Measurements from ENCODE around the gene EIF4G1. TPM values are rescaled to one million over a fixed set of nuclear protein-coding genes. Genes with fewer than 3 reads are reported as not detected.

Gene EIF4G1
- total and polyA plus RNA-seq, 2 experiments from 2014 or later, result 204 to 254 TPM

GRCh38 chr3:184337399-184337714 is 23.0 kb downstream of the EIF4G1 start, which contains the start of gene FAM131A:
Gene FAM131A, plus strand, starts transcription at chr3:184337600. Its CDS starts 31 bp downstream, at chr3:184337631.
- peaks cover 16% of the 10 kb centered on the region for H3K4me1 ChIP-seq (ENCODE audit: insufficient read depth)
- peaks cover 37% of the 10 kb centered on the region for H3K79me2 ChIP-seq
- no peaks in the 10 kb centered on the region for H3K27me3 ChIP-seq
- DNase-seq (ENCODE audit: low spot score), result no peak
- 92% methylated on average over 6 of the region's 6 CpGs for WGBS (ENCODE audit: low lambda C conversion rate, missing lambda C conversion rate)
- H3K27ac ChIP-seq, result peak within 1 kb of the TSS; percentile 100
- no peaks in the 10 kb centered on the region for H3K9me3 ChIP-seq (ENCODE audit: low read depth)
- peak within 1 kb of the TSS; percentile 82 for H3K4me3 ChIP-seq
- no peaks in the 10 kb centered on the region for H3K9me2 ChIP-seq (replicated peaks; ENCODE audit: insufficient read depth)
- H3K36me3 ChIP-seq (replicated peaks; ENCODE audit: insufficient read depth, low read depth), result no peaks in the 10 kb centered on the region
- H4K20me1 ChIP-seq (ENCODE audit: insufficient read depth, poor library complexity, severe bottlenecking), result peaks cover 20% of the 10 kb centered on the region
- peak within 1 kb of the TSS; percentile 75 for H3K4me2 ChIP-seq
- H2AFZ ChIP-seq, result no peak within 1 kb of the TSS
- TF ChIP-seq CTCF (IDR thresholded peaks at IDR 0.05; ENCODE audit: poor library complexity) (no peak), EZH2phosphoT487 (IDR thresholded peaks at IDR 0.05; ENCODE audit: low read depth, severe bottlenecking, unreplicated experiment) (no peak), EZH2 (IDR thresholded peaks at IDR 0.05; ENCODE audit: borderline replicate concordance) (no peak)

- peaks cover 16% of the 10 kb centered on the region for H4K20me1 ChIP-seq (ENCODE audit: insufficient read depth, poor library complexity, severe bottlenecking)
- H3K27ac ChIP-seq, result peak overlapping the region; percentile 100
- no peaks in the 10 kb centered on the region for H3K9me3 ChIP-seq (ENCODE audit: low read depth)
- peaks cover 37% of the 10 kb centered on the region for H3K79me2 ChIP-seq
- TF ChIP-seq EZH2 (IDR thresholded peaks at IDR 0.05; ENCODE audit: borderline replicate concordance) (no peak), EZH2phosphoT487 (IDR thresholded peaks at IDR 0.05; ENCODE audit: low read depth, severe bottlenecking, unreplicated experiment) (no peak), CTCF (IDR thresholded peaks at IDR 0.05; ENCODE audit: poor library complexity) (no peak)
- no peak for DNase-seq (ENCODE audit: low spot score)
- H3K4me3 ChIP-seq, result no peak overlapping the region
- H3K4me1 ChIP-seq (ENCODE audit: insufficient read depth), result peaks cover 16% of the 10 kb centered on the region
- peak overlapping the region; percentile 53 for H3K4me2 ChIP-seq
- no peaks in the 10 kb centered on the region for H3K9me2 ChIP-seq (replicated peaks; ENCODE audit: insufficient read depth)
- WGBS (ENCODE audit: low lambda C conversion rate, missing lambda C conversion rate), result 94% methylated on average over 7 of the region's 7 CpGs
- H3K27me3 ChIP-seq, result no peaks in the 10 kb centered on the region
- H3K36me3 ChIP-seq (replicated peaks; ENCODE audit: insufficient read depth, low read depth), result no peaks in the 10 kb centered on the region
- no peak overlapping the region for H2AFZ ChIP-seq
These were observed 23.6 kb downstream of the EIF4G1 start for GRCh38 chr3:184337981-184338380.

DNA sequence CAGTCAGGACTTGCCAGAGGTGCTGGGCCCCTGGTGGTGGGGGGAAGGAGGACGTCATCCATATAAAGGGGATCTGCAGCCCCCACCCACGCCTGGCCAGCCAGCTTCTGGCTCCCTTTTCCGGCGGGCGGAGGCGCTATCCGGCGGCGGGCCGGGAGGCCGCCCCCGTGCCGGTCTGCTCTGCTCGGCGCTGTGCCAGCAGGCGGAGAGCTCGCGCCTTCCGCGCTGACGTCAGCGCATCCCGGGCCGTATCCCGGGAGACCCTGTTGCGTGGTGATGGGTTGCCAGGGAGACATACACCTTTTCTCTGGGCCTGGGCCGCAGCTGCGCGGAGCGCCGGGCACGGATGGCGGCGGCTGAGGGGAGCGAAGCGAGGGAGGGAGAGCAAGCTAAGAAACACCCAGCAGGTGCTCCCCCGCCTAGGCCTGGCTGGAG is 24.1 kb downstream of the EIF4G1 start:
- H2AFZ ChIP-seq, result no peak overlapping the region
- H3K4me3 ChIP-seq, result no peak overlapping the region
- peaks cover 16% of the 10 kb centered on the region for H3K4me1 ChIP-seq (ENCODE audit: insufficient read depth)
- no peaks in the 10 kb centered on the region for H3K9me3 ChIP-seq (ENCODE audit: low read depth)
- H3K27me3 ChIP-seq, result no peaks in the 10 kb centered on the region
- H4K20me1 ChIP-seq (ENCODE audit: insufficient read depth, poor library complexity, severe bottlenecking), result peaks cover 14% of the 10 kb centered on the region
- no peaks in the 10 kb centered on the region for H3K9me2 ChIP-seq (replicated peaks; ENCODE audit: insufficient read depth)
- peak; percentile 85 for DNase-seq (ENCODE audit: low spot score)
- peak overlapping the region; percentile 100 for H3K27ac ChIP-seq
- TF ChIP-seq EZH2 (IDR thresholded peaks at IDR 0.05; ENCODE audit: borderline replicate concordance) (no peak), EZH2phosphoT487 (IDR thresholded peaks at IDR 0.05; ENCODE audit: low read depth, severe bottlenecking, unreplicated experiment) (no peak), CTCF (IDR thresholded peaks at IDR 0.05; ENCODE audit: poor library complexity) (no peak)
- no peaks in the 10 kb centered on the region for H3K36me3 ChIP-seq (replicated peaks; ENCODE audit: insufficient read depth, low read depth)
- peak overlapping the region; percentile 53 for H3K4me2 ChIP-seq
- H3K79me2 ChIP-seq, result peaks cover 37% of the 10 kb centered on the region
- 28% methylated on average over 27 of the region's 37 CpGs for WGBS (ENCODE audit: low lambda C conversion rate, missing lambda C conversion rate)

DNA sequence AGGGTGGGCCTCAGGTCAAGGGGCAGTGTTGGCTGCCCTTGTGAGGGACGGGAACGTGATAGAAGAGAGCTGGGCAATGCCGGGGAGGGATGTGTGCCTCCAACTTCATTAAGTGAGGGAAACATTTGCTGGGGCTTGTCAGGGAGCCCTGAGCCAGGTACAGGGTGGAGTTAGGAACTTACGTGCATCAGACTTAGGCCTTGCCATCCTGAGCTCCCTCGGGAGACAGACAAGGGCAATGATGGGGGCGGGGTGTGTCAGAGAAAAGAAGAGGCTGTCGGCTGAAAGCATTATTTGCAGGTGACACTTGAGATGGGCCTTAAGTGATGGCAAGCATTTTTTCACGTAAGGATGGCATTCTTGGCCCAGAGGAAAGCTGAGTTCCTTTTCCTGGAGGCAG is 24.6 kb downstream of the EIF4G1 start:
- no peak overlapping the region for H2AFZ ChIP-seq
- H4K20me1 ChIP-seq (ENCODE audit: insufficient read depth, poor library complexity, severe bottlenecking), result peaks cover 10% of the 10 kb centered on the region

More for the DNA sequence above, 24.6 kb downstream of the EIF4G1 start:
- WGBS (ENCODE audit: low lambda C conversion rate, missing lambda C conversion rate), result 72% methylated on average over 8 of the region's 8 CpGs
- Histone ChIP-seq H3K36me3 (replicated peaks; ENCODE audit: insufficient read depth, low read depth) (no peaks in the 10 kb centered on the region), H3K27ac (peak overlapping the region; percentile 10), H3K9me3 (ENCODE audit: low read depth) (no peaks in the 10 kb centered on the region), H3K4me3 (no peak overlapping the region), H3K27me3 (no peaks in the 10 kb centered on the region), H3K79me2 (peaks cover 37% of the 10 kb centered on the region), H3K4me1 (ENCODE audit: insufficient read depth) (peaks cover 16% of the 10 kb centered on the region), H3K4me2 (peak overlapping the region; percentile 53), H3K9me2 (replicated peaks; ENCODE audit: insufficient read depth) (no peaks in the 10 kb centered on the region)
- no peak for TF ChIP-seq CTCF (IDR thresholded peaks at IDR 0.05; ENCODE audit: poor library complexity)
- no peak for TF ChIP-seq EZH2 (IDR thresholded peaks at IDR 0.05; ENCODE audit: borderline replicate concordance)
- TF ChIP-seq EZH2phosphoT487 (IDR thresholded peaks at IDR 0.05; ENCODE audit: low read depth, severe bottlenecking, unreplicated experiment), result no peak
- DNase-seq (ENCODE audit: low spot score), result no peak

All from hepatocyte (in vitro differentiated cells).